ENCODE data around the gene NRDC. TPM values are rescaled to one million over a fixed set of nuclear protein-coding genes. Genes with fewer than 3 reads are reported as not detected.
"Not testable (repeated sequence)": the region's sequence is repeated elsewhere in the genome, so short reads cannot be mapped to it uniquely, and the experiment has no call there.

The NRDC gene
- polyA plus RNA-seq, 3 donors: 66.8 to 92.0 (median 74.3) TPM

DNA sequence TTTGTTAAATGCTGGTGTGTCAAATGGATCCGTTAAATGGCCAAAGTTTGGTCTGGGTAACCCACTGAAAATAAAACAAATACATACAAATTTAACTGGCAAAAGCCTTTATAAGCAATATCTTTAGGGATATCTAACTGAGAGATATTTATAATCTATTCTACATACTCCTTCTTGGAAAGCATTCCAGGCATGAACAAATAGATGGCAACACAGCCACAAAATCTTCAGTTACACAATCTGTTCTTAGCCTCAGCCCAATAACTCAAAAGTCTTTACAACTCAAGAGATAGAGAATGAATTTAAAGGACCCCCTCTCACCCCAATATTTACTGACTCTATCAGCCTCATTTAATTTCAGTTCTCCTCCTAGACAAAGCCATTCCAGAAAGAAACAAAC lies 58.7 kb downstream of the NRDC start:
- DNase-seq: no peak
- no peaks in the 10 kb centered on the region for H3K4me1 Mint-ChIP-seq
- H3K36me3 Mint-ChIP-seq: peaks cover 72 to 81% of the 10 kb centered on the region in 2 donors
- no peaks in the 10 kb centered on the region for H3K9me3 Mint-ChIP-seq
- Histone ChIP-seq H3K4me3 (replicated peaks in 1 of 3; ENCODE audit: low read depth in 2 of 3, low read length in 3 of 3) (no peak overlapping the region), H4K20me1 (ENCODE audit: insufficient read depth, low read length) (no peaks in the 10 kb centered on the region), H3K27me3 (ENCODE audit: control insufficient read depth in 2 of 2, insufficient read depth in 2 of 2, low read length in 2 of 2) (no peaks in the 10 kb centered on the region), H3K36me3 (replicated peaks in 1 of 2; ENCODE audit: control insufficient read depth in 1 of 2, insufficient read depth in 2 of 2, low read length in 2 of 2) (peaks cover 82 to 97% of the 10 kb centered on the region in 2 donors), H3K4me1 (ENCODE audit: control insufficient read depth in 1 of 2, insufficient read depth in 2 of 2, low read length in 2 of 2) (no peaks in the 10 kb centered on the region), H3K9ac (ENCODE audit: insufficient read depth, low read length, poor library complexity, severe bottlenecking) (no peak overlapping the region), H3K9me3 (replicated peaks in 1 of 2; ENCODE audit: control insufficient read depth in 1 of 2, insufficient read depth in 1 of 2, low read length in 2 of 2) (no peaks in the 10 kb centered on the region), H3K79me2 (ENCODE audit: insufficient read depth, low read length) (no peaks in the 10 kb centered on the region), H2AFZ (ENCODE audit: insufficient read depth, low read depth, low read length, poor library complexity, severe bottlenecking) (no peak overlapping the region), H3K27ac (ENCODE audit: low read depth in 1 of 2, low read length in 2 of 2) (no peak overlapping the region), H3K4me2 (replicated peaks; ENCODE audit: extremely low read depth, low read length, poor library complexity, severe bottlenecking) (no peak overlapping the region)
- no peaks in the 10 kb centered on the region for H3K27me3 Mint-ChIP-seq (ENCODE audit: low read depth in 3 of 3)
- intact Hi-C loops (cut with micrococcal nuclease): no loop called here
- no CpG with 5 or more reads among the region's 1 CpG for WGBS (ENCODE audit: insufficient coverage)
- no peak overlapping the region for H3K4me3 Mint-ChIP-seq
- H3K27ac Mint-ChIP-seq: no peak overlapping the region
- TF ChIP-seq, protein P1, sequence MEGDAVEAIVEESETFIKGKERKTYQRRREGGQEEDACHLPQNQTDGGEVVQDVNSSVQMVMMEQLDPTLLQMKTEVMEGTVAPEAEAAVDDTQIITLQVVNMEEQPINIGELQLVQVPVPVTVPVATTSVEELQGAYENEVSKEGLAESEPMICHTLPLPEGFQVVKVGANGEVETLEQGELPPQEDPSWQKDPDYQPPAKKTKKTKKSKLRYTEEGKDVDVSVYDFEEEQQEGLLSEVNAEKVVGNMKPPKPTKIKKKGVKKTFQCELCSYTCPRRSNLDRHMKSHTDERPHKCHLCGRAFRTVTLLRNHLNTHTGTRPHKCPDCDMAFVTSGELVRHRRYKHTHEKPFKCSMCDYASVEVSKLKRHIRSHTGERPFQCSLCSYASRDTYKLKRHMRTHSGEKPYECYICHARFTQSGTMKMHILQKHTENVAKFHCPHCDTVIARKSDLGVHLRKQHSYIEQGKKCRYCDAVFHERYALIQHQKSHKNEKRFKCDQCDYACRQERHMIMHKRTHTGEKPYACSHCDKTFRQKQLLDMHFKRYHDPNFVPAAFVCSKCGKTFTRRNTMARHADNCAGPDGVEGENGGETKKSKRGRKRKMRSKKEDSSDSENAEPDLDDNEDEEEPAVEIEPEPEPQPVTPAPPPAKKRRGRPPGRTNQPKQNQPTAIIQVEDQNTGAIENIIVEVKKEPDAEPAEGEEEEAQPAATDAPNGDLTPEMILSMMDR (IDR thresholded peaks at IDR 0.05): no peak

DNA sequence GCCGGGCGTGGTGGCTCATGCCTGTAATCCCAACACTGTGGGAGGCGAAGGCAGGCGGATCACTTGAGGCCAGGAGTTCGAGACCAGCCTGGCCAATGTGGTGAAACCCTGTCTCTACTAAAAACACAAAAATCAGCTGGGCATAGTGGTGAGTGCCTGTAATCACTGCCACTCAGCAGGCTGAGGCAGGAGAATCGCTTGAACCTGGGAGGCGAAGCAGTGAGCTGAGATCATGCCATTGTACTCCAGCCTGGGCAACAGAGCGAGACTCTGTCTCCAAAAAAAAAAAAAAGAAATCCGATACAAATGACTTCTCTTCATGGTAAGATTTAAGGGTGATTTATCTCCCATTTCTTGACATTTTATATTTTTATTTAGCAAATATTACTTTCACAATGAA lies 59.5 kb downstream of the NRDC start:
- H3K9me3 Mint-ChIP-seq; H2AFZ ChIP-seq (ENCODE audit: insufficient read depth, low read depth, low read length, poor library complexity, severe bottlenecking); H3K27me3 Mint-ChIP-seq (ENCODE audit: low read depth in 3 of 3); H3K27ac ChIP-seq (ENCODE audit: low read depth in 1 of 2, low read length in 2 of 2); H3K4me2 ChIP-seq (replicated peaks; ENCODE audit: extremely low read depth, low read length, poor library complexity, severe bottlenecking); H3K9me3 ChIP-seq (replicated peaks in 1 of 2; ENCODE audit: control insufficient read depth in 1 of 2, insufficient read depth in 1 of 2, low read length in 2 of 2); H3K4me1 ChIP-seq (ENCODE audit: control insufficient read depth in 1 of 2, insufficient read depth in 2 of 2, low read length in 2 of 2); H3K27ac Mint-ChIP-seq; H3K4me3 ChIP-seq (replicated peaks in 1 of 3; ENCODE audit: low read depth in 2 of 3, low read length in 3 of 3); H3K27me3 ChIP-seq (ENCODE audit: control insufficient read depth in 2 of 2, insufficient read depth in 2 of 2, low read length in 2 of 2); H3K9ac ChIP-seq (ENCODE audit: insufficient read depth, low read length, poor library complexity, severe bottlenecking); H3K4me1 Mint-ChIP-seq; intact Hi-C loops (cut with micrococcal nuclease); DNase-seq; H3K79me2 ChIP-seq (ENCODE audit: insufficient read depth, low read length); H3K4me3 Mint-ChIP-seq; H4K20me1 ChIP-seq (ENCODE audit: insufficient read depth, low read length): not testable (repeated sequence)
- H3K36me3 Mint-ChIP-seq: peaks cover 72 to 81% of the 10 kb centered on the region in 2 donors
- 100% methylated on average over 6 of the region's 9 CpGs for WGBS (ENCODE audit: insufficient coverage)
- peaks cover 84 to 97% of the 10 kb centered on the region in 2 donors for H3K36me3 ChIP-seq (replicated peaks in 1 of 2; ENCODE audit: control insufficient read depth in 1 of 2, insufficient read depth in 2 of 2, low read length in 2 of 2)
